Cerebellar cortex (tissue), 1 donor: ENCODE data around the gene CDC42BPG.
"Not testable (repeated sequence)": the region's sequence is repeated elsewhere in the genome, so short reads cannot be mapped to it uniquely, and the experiment has no call there.

Experiments
- DNase-seq: peaks from one replicate; pipeline ENCODE4 v3.0.0-alpha.2; 2015; ENCODE audit warnings: low spot score

CDC42BPG gene

DNA sequence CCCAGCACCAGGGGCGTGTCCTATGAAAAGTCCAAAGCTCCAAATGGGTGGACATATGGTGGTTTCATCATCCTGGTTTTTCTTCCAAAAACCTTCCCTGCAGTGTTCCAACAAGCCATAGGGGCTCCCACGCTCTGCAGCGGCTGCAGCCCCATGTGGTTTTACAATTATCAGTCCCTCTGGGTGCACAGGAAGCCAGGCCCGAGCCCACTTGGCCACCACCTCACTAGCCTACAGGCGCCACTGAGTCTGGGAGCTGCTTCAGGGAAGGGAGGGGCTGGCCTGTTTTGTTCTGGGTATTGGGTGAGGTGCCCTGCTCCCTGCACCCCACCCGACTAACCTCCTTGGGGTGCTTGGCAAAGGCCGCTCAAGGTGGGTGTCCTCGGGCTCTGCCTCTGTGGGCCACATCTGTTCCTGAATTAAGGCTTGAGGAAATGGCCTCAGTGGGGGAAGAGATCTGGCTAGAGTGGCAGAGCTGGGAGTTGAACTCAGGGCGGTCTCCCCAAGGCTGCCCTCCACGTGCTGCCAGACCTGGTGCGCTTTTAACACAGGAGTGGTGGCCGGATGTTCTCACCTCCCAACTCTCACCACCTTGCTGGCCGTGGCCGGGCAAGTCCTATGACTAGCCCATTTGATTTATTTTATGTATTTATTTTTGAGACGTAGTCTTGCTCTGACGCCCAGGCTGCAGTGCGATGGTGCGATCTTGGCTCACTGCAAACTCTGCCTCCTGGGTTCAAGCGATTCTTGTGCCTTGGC lies 5.3 kb upstream of the CDC42BPG start:
- peak; percentile 65 for DNase-seq

DNA sequence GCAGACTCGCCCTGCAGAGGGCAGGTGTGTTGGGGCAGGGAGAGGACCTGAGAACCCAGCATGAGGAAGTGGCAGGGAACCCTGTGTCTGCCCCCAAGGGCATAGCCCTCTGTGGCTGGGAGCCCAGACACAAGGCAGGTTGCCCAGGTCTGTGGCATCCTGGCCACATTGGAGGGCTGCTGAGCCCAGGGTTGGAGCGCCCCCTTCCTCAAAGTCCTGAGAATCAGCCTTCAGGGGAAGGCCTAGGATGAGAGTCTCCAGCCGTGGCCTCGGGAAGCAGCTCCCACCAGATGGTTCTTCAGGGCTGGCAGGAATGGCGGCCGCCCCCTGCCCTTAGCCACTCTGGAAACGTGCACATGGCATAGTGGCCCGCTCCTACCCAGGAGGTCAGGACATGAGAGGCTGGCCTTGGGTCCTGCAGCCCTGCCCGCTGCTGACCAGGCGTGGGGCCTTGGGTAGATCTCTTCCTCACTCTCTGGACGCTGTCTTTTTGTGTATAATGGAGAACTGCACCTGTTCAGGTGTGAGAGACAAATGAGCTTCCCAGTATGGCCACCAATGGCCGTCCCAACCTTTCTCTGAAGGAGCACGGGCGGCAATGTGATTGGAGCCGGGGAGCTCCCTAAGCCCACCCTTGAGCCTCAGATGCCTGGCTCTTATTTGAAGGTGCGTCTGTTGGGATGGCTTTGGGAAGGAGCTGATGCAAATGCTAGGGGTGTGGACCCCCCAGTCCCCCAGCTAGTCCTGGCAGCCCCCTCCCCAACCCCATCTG lies 4.6 kb upstream of the CDC42BPG start:
- peak; percentile 49 for DNase-seq

DNA sequence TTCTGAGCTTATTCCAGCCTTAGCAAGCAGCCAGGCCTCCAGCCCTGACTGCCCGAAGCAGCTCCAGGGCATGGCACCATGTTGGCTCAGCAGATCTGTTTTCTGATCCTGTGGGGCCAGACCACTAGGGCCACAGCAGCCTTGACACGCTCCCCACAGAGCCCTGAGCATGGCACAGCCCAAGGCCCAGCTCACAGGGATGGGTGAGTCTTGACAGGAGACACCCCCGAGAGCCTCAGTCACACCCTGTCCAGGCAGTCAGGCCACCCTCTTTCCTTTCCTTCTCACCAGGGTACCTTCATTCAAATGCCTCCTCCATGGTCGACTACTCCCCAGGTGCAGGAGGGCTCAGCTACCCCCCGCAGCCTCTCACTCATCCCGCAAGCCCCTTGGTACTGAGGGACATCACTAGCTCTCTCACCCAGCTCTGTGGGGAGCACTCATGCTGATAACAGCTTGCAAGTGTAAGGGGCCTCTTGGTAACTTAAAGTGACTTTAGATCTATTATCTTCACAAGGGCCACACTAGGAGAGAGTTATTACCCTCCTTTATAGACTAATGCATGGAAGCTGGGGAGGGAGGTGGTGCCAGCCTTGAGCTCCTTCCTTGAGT lies 3.9 kb upstream of the CDC42BPG start:
- DNase-seq = no peak

GRCh38 chr11:64846998-64847666 lies 2.7 kb upstream of the CDC42BPG start:
- DNase-seq = peak; percentile 96

GRCh38 chr11:64845776-64846129 lies 1.3 kb upstream of the CDC42BPG start:
- not testable (repeated sequence) for DNase-seq

GRCh38 chr11:64845129-64845775 lies 799 bp upstream of the CDC42BPG start:
- DNase-seq = no peak

DNA sequence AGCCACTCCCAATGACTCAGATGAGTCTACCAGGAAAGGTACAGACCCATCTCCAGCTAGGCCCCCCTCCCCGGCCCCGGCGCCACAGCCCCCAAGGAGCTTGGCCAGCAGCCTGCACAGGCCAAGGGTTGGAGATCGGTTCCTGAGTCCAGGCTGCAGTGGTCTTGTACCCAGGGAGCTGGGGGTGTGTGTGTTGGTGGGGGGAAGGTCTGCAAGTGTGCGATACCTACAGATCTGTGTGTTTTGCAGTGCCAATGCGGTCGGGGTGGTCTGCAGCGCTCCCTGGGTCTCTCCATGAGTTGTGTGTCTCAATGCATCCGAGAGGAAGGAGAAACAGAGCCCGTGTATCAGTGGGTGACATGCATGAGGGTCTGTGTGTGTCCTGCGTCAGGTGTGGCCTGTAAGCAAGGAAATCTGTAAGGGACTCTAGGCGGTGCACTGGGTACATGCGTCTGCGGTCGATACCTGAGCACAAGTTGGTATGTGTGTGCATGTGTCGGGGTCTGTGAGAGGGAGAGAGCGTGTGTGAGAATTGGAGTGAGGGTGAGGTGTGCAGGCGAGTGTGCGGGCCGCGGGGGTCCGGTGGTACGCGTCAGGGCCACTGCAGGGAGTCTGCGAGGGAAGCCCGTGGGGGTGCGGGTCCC lies 645 bp downstream of the CDC42BPG start:
- DNase-seq = peak; percentile 48

- no peak for DNase-seq
Measured at GRCh38 chr11:64842851-64843685, 1.4 kb downstream of the CDC42BPG start.

GRCh38 chr11:64842366-64842759 lies 2.1 kb downstream of the CDC42BPG start:
- no peak for DNase-seq

- DNase-seq = no peak
Measured at GRCh38 chr11:64841592-64842365, 2.7 kb downstream of the CDC42BPG start.

DNA sequence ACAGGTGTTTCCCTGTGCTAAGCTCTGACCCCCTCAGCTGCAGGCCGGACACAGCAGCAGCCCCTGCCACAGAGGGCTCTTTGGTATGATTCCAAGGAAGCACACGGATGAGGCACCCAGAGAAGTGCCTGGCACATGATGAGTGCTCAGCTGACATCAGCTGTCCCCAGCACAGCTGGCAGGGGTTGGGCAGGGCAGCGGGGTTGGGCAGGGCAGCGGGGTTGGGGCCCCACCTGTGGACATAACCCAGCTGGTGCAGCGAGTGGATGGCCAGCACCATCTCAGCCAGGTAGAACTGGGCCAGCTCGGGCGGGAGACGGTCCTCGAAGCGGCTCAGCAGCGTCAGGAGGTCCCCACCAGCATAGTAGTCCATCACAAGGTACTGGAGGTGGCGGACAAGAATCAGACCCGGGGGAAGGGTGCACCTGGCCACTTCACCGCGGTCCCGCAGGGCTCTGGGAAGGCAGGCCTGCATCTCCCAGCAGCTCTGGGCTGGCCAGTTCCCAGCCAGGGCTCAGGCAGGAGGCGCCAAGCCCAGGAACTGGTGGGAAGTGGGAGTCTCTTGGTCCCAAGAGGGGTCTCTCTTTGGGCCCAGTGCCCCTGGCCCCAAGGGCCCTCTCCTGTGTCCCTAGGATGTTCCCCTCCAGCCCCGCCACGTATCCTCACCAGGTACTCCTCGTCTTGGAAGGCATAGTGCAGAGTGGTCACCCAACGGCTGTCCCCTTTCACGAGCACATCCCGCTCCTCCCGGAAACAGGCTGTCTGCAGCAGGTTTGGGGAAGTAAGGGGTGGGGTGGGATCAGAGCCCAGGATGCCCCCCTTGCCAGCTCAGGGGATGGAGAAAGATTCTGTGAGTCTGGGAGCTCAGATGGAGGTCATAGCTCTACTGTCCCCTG lies 4.3 kb downstream of the CDC42BPG start:
- DNase-seq = no peak

DNA sequence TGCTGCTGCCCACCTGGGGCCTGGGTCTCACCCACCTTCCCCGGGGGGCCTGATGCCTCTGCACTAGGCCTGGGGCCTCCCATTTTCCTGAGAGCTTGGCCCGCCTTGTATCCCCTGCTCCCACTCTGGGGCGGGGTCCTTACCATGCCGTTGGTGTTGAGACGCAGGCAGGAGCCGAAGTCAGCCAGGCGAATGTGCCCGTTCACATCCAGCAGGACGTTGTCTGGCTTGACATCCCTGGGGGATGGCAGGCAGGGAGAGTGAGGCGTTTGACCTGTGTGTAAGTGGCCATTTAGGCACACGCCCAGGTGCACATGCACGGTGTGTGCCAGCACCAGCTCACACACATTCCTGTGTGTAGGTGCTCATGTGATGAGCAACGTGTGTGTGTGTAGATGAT lies 5.1 kb downstream of the CDC42BPG start:
- DNase-seq = no peak

GRCh38 chr11:64838600-64839334 lies 5.7 kb downstream of the CDC42BPG start:
- no peak for DNase-seq

DNA sequence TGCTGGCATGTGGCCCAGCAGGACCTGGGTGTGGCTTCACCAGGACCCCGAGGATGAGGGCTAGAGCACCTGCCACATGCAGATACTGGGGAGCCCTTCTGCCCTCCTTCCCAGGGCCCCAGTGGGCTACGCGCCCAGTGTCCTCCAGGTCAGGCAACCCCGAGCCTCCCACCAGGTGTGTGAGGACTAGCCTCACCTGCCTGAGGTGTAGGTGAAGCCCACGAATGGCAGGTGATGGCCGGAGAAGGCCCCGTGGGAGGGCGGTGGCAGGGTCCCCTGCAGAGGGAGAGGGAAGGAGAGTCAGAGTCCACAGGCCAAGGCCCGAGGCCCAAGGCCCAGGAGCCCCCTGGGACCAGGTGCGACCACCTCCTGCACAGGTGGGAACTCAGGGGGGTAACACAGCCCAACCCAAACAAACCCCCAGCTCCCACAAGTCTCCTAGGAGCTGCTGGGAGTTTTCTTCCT lies 6.5 kb downstream of the CDC42BPG start:
- DNase-seq = no peak

DNA sequence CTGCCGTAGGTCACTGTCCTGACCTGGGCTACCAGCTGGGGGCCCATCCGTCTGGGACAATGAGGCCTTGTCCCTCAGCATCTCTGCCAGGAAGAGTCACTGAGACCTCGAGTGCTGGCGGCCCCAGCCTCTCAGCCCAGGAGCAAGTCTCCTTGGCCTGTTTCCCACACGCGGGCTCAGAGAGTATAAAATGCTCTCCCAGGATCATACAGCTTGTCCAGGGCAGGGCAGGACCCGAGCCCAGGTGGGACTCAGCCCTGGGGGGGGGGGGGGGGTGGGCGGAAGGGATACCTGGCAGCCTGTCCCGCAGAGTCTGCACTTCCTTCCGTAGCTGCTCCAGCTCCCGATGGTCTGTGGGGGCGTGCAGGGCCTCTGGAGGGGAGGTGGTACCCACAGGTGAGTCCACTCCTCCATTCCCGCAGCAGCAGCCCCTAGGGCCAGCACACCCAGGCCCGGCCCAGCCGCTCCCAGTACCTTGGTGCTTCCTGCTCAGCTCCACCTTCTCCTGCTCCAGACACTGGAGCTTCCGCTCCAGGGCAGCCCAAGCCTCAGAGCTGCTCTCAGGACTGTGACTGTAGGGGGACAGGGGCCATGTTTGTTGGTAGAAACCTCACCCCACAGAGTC lies 7.9 kb downstream of the CDC42BPG start:
- no peak for DNase-seq

DNA sequence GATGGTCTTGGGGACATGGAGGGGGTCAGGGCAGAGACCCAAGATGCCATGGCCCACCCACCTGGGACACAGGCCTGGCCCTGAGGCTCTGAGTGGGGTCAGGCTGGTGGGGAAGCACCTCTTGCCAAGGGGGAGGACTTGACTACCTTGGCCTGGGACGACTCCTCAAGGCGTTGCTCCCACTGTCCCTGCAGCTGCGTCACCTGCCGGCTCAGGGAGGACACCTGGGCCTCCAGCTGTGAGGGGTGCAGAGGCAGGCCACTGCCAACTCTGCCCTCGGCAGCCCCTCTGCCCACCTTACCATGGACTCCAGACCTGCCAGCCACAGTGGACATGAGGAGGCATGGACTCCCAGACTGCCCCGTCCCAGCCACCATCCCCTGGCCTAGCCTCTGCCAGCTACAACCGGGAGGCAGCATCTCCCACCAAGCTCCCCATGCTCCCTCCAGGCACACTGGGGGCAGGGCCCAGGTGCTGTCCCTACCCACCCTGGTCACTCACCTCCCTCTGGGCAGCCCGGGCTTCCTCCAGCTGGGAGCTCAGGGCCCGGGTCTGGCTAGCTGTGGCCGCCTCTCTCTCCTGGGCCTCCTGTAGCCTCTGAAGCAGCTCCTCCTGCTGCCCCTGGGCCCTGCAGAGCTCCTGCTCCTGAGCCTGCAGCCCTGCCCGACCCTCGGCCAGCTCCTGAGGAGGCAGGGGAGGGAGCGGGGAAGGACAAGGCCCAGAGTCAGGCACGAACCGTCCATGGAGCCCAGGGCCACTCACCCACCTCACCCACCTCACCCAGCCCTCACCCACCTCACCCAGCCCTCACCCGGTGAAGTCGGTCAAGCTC lies 8.6 kb downstream of the CDC42BPG start:
- DNase-seq = no peak
